ENCODE results near the gene MAN1C1.

Gene MAN1C1

GRCh38 chr1:25832336-25833037, 215.9 kb downstream of the MAN1C1 start:
- H3K4me1 ChIP-seq (ENCODE audit: control insufficient read depth, insufficient read depth, low read length): no peaks in the 10 kb centered on the region
- DNase-seq (ENCODE audit: low read depth, low spot score): no peak
- no peaks in the 10 kb centered on the region for H3K27me3 ChIP-seq (ENCODE audit: control insufficient read depth, insufficient read depth, low read length)
- peaks cover 22% of the 10 kb centered on the region; the same call in 1 of the 2 replicates for H3K36me3 ChIP-seq (ENCODE audit: control insufficient read depth, insufficient read depth, low read length)
- no peak overlapping the region for H3K27ac ChIP-seq (ENCODE audit: low read length)
- no CpG with 5 or more reads among the region's 6 CpGs for WGBS (ENCODE audit: insufficient coverage, insufficient read length)
- H3K4me3 ChIP-seq (ENCODE audit: low read length): no peak overlapping the region
- no peaks in the 10 kb centered on the region for H3K9me3 ChIP-seq (ENCODE audit: control insufficient read depth, insufficient read depth, low read length)

GRCh38 chr1:25833158-25833557, 216.6 kb downstream of the MAN1C1 start:
- Histone ChIP-seq H3K27ac (ENCODE audit: low read length) (no peak overlapping the region), H3K4me1 (ENCODE audit: control insufficient read depth, insufficient read depth, low read length) (no peaks in the 10 kb centered on the region), H3K36me3 (ENCODE audit: control insufficient read depth, insufficient read depth, low read length) (peaks cover 22% of the 10 kb centered on the region; the same call in 1 of the 2 replicates), H3K9me3 (ENCODE audit: control insufficient read depth, insufficient read depth, low read length) (no peaks in the 10 kb centered on the region), H3K4me3 (ENCODE audit: low read length) (no peak overlapping the region), H3K27me3 (ENCODE audit: control insufficient read depth, insufficient read depth, low read length) (no peaks in the 10 kb centered on the region)
- no peak for DNase-seq (ENCODE audit: low read depth, low spot score)
- WGBS (ENCODE audit: insufficient coverage, insufficient read length): no CpG with 5 or more reads among the region's 5 CpGs
